Inflammatory macrophage (primary cell): ENCODE data around the gene SPATA3.
A peak's percentile ranks its signal among the peaks of the same experiment; 100 is the strongest.

Source experiments
- DNase-seq, 2 donors: peaks; one replicate each; pipeline ENCODE4 v3.0.0-alpha.2; 2020 to 2022

The SPATA3 gene

DNA sequence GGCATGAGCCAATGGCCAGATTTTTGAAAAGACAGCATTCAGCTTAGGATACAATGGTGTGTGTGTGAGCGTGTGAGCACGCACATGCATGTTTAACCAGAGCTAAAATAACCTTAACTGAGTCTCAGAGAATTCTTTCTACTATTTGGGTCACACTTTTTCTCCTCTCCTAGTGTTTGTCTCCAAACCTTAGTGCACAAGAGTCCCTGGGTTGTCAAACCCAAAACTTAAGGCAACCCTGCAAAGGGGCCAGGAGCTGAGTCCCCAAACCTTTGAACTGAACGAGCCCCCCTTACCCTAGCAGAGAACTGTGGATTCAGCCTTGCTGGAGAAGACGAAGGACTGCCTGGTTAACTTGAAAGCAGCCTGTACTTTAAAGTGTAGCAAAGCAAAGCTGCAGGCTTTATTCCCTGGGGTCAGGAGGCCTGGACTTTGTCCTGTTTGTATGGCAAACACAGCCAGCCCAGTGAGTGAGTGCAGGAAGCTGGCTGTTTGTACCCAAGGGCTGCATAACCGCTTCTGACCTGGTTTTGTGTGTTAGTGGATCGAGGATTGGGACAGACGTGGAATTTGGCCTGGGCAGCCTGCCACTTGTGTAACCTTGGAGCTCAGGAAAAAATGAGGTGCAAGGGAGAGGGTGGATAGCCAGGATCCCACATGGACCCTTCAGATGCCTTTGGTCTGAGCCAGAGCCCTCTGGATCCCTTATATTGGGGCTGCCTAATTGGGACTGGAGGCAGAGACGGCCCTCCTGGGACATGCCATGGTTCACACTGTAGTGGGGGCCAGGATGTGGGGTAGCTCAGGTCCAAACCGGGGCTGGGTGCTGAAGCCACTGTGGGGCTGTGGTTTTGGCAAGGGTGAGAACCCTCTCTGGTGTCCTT lies 54.3 kb downstream of the SPATA3 start:
- no peak for DNase-seq

DNA sequence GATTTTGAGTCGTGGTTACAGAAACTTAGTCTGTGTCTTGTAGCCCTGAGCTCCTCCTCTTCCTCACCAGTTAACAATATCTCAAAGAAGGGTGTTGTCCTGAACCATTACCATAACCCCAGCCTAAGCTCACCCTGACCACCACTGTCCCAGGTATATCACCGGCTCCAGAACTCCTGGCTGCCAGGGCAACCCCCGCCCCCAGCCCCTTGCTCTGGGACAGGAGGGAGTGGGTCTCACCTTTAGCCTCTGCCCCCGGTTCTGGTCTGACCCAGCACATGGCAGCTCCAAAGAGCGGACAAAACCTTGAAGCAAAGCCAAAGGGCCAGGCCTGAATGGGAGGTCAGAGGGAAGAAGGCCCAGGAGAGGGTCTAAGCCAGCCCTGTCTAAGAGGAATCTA lies 55.2 kb downstream of the SPATA3 start:
- DNase-seq = no peak

DNA sequence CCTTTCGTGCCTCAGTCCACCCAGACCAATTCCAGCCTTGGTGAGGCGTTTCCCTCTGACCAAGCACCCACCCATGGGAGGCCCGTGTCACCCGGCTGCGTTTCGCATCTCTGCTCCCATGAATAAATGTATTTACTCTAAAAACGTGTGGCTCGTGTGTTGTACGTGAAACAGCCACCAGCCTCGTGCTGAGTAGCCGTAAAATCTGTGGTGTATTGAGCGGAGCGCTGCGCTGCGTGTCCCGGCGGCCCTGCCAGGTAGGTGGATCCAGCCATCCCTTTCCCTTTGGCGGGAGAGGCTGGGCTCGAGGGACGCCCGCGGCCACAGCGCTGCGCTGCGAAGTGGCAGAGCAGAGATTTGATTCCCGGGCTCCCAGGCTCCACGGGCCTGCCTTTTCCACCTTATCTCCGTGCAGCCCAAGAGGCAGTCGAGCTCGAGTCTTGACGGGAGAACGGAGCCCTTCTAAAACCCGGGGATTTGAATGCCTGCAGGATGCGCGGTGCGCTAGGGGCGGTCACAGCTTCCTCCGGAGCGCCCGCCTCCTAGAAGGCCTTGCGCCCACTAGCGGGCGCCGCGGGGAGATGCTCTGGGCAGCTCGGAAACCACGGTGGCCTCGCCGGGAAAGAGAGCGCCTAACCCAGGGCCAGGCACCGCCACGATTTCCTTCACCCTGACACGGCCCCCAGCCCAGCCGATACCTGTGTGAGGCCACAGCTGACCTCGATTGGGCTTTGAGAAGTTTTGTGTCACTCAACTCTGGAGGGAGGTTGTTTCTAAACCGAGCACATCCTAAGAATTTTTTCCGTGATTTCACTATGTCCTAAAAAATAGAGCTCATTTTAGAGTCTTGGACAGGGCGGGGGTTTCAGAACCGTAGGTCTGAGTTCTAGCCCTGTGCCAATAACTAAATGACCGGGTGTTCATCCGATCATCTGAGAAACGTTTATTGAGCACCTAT lies 56.9 kb downstream of the SPATA3 start:
- peak; percentile 78 to 85 for DNase-seq

GRCh38 chr2:231053846-231054245 lies 57.9 kb downstream of the SPATA3 start:
- DNase-seq = peak; percentile 42 to 52

- peak; percentile 93 to 94 for DNase-seq
Observed at GRCh38 chr2:231056453-231057416, 60.8 kb downstream of the SPATA3 start, which contains the start of gene PSMD1. PSMD1 (plus strand) TSS chr2:231056867; CDS start chr2:231057026, 159 bp downstream.

DNA sequence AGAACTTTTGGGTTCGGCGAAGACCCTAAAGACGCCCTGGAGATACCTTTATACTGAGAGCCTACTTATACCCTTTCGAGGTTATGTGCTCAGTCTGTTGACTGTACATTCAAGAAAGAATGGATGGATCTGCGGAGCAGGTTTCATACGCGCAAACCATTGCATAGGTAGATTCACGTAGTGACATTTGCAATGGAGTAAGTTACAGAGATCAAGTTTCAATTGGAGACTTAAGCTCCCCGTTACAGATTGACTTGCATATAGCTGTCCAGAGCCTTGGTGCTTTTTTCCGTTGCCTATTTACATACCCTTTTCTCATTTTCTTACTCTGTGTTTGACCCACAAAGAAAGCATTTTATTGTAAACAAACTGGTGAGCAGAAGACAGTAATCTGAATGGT lies 61.7 kb downstream of the SPATA3 start:
- no peak for DNase-seq
